Measurements from ENCODE around the gene FAM20C.
"Not testable (repeated sequence)": the region's sequence is repeated elsewhere in the genome, so short reads cannot be mapped to it uniquely, and the experiment has no call there.

The FAM20C gene

DNA sequence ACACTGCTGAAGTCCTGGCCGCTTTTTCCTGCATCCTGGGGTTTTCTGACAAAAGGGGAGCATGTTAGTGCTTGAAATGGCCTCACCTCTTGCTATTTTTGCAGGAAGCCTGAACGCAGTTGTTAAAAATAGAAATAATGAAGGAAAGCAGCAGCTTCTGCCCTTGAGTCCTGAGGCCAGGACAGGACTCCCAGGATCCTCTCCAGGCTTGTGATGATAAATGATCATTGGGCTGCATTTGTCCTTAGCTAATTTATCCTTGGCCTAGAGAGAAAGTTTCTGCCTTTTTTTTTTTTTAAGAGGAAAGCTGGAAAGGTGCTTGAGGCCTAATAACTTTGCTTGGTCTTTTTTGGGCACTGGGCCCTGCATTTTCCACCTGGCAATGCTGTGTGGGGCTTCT, 17.7 kb upstream of the FAM20C start:
- no peak for DNase-seq (ENCODE audit: low read depth)

- no peak for DNase-seq (ENCODE audit: low read depth)
Measured at GRCh38 chr7:175955-176354, 16.4 kb upstream of the FAM20C start.

- no peak for DNase-seq (ENCODE audit: low read depth)
Measured at GRCh38 chr7:176381-176780, 16.0 kb upstream of the FAM20C start.

DNA sequence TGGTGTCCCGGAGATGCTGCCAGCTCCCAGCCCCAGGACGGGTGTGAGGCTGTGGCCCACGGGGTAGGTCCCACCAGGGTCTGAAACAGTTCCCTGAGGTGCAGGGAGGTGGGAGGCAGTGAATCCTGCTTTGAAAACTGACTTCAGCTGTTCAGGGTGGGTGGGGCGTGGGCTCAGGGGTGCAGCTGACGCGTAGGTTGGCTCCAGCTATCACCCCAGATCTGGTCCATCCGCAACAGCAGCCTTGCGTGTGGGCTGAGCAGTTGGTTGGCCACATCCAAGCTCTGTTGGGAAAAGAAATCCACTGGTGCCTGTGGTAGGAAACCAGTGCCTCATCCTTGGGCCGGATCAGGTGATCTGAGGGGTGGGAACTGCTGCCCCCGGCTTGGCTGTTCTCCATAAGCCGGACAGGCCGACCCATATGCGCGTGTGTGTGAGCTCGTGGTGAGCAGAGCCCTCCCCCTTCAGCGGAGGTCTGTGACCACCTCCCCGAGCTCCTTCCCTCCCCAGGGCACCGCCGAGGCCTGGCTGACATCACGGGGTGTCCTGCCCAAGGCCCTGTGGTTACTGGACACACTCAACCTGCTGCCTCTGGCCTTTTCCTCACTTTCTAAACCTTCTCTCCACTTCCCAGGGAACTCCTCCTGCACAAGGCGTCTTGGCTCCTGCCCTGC, 15.4 kb upstream of the FAM20C start:
- DNase-seq (ENCODE audit: low read depth), result no peak

DNA sequence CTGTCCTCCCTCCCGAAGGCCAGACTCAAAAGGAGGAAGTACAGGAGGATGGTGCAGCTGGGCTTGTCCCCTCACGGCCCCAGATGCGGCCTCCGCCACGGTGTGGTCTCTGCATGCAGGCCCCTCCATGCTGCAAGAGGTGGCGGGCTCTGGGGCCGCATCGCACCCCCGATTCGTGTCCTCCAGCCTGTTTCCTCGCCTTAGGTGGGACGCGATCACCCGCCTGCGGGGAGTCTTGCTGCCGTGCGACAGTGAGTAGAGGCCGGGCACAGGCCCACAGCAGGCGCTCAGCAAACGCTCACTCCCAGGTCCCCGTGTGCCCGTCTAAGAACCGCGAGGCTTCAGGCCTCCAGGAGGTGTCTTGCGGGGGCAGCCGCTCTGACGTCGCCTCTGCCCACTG, 13.9 kb upstream of the FAM20C start:
- no peak for DNase-seq (ENCODE audit: low read depth)

- no peak for DNase-seq (ENCODE audit: low read depth)
Measured at GRCh38 chr7:179209-179681, 13.1 kb upstream of the FAM20C start.

DNA sequence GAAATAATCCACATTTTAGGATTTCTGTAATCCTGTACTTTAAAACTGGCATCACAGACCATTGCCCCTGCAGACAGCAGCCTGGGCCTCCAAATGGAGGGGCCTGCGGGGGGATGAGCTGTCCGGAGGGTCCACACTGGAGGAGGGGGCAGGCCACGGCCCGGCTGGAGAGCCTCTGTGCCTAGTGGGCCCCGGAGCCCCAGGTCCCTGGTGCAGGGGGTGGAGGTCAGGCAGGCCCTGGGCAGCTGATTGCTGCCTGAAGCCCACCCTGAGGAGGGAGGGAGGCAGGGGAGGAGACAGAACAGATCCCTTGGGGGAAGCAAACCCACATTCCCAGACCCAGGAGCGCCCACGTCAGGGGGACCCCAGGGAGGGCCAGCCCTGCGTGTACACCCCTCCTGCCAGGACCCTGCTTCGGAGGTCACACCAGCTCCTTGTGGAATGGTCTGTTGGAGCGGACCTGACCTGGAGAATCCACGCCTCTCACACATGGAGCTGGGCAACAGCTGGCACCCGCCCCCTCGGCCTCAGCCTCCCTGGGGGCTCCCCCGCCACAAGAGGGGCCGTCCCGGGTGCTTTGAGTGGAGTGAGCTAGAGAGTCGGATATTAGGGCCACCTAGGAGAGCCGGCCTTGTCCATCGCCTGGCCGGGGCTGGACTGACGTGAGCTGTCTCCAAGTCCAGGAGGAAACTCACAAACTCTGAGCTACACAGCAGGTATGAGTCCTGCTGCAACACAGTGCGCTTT, 12.2 kb upstream of the FAM20C start:
- no peak for DNase-seq (ENCODE audit: low read depth)

DNA sequence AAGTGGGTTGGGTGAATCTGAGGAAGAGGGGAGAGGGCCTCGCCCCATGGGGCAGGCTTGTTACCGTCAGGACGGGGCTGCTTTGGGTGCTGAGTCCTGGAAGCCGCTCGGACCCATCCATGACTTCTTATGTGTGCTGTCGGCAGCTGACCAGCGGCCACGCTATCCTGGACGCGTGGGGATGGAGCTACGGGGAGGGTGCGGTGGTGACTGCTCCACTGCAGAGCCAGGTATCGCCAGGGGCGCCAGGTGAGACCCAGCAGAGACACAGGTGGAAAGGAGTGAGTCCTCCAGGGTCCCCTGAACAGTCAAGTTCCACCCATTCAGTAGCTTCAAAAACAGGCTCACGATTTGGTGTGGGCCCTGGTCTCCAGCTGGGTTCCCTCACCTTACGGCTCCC, 10.6 kb upstream of the FAM20C start:
- no peak for DNase-seq (ENCODE audit: low read depth)

- DNase-seq (ENCODE audit: low read depth), result not testable (repeated sequence)
Measured at GRCh38 chr7:182502-182901, 9.9 kb upstream of the FAM20C start.

DNA sequence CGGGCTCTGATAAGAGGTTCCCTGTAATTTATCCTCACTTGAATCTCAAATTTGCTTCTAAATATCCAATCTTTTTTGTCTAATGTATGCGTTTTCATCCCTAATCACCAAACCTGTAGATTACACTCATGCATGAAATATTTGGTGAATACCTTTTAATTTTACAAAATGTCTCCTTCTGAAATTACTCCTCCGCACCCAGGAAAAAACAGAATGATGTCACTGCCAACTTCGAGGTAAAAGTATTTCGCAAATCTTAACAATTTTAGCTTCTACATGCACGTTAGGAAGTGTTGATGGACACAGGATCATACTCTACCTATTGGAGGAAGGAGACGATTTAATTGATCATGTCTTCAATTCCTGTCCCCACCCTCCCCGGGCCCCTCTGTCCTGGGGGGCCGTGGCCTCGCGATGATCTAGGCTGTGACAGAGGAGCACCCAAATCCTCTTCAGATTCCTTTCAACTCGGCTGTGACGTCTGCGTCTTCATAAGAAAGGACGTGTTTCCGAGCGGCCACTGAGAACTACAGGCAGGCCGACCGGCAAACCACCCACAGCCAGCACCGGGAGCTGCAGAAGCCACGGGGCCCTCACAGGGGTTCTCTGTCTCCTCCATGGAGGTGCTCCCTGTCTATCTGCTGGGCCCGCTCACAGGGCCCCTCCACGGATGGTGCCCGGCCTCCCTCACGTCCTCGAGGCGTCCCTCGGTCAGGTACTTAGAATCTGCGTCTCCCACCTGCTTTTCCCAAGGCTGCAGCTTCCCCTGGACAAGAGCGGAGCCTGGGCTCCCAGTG, 8.7 kb upstream of the FAM20C start:
- no peak for DNase-seq (ENCODE audit: low read depth)

- no peak for DNase-seq (ENCODE audit: low read depth)
Measured at GRCh38 chr7:184294-185264, 7.8 kb upstream of the FAM20C start.

DNA sequence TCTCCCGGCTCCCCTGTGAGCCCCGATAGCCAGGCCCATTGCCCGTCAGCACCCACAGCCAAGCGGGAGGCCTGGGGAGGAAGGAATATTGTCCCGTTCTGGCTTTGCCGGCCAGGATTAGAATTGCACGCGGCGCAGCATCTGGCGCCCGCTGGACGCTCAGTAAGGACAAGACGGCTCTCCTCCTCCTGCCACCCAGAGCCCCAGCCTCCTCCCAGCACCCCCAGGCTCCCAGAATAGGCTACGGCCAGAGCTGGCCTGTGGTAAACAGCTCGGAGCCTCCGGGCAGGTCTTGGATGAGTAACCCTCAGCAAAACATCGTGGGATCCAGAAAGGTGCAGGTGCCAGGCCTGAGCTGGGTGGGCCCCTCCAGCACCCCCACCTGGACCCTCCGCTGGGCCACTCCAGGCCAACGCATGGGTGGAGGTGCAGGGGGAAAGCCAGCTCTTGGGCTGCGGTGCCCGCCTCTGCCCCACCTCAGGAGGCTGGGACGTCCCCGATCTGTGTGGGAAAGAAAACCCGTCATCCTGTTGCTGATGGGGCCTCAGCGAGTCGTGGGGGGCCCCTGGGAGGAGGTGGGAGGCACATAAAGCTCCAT, 5.8 kb upstream of the FAM20C start:
- DNase-seq (ENCODE audit: low read depth), result no peak

DNA sequence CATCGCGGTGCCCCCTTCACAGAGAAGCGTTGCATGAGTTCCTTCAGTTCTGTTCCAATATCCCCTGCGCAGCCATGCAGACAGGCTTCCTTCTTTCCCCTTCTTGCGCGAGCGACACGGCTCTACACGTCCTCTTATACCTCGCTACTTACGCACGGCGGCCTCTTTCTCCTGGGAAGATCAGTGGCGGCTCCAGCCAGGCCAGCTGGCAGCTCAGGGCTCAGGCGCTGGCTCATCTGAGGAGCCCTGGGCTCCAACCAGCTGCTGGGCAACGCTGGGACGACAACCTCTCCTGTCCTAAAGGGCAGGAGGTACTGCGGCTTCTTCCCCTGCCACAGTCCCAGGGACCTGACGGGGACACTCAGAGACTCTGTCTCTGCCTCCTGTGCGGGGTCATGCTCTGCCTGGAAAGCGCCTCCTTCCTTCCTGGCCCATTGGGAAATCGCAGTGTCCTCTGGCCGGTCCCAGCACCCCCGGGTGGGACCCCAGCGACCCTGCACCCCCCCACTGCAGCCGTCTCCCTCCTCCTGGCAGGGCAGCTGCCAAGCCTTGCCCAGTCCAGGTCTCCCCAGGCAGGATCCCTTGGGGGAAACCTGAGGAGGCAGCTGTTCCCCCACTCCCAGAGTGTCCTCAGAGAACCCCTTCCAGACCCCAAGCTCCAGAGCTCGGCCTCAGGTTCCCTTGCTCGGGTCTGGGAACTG, 5.0 kb upstream of the FAM20C start:
- no peak for DNase-seq (ENCODE audit: low read depth)

- no peak for DNase-seq (ENCODE audit: low read depth)
Measured at GRCh38 chr7:188174-188573, 4.2 kb upstream of the FAM20C start.

DNA sequence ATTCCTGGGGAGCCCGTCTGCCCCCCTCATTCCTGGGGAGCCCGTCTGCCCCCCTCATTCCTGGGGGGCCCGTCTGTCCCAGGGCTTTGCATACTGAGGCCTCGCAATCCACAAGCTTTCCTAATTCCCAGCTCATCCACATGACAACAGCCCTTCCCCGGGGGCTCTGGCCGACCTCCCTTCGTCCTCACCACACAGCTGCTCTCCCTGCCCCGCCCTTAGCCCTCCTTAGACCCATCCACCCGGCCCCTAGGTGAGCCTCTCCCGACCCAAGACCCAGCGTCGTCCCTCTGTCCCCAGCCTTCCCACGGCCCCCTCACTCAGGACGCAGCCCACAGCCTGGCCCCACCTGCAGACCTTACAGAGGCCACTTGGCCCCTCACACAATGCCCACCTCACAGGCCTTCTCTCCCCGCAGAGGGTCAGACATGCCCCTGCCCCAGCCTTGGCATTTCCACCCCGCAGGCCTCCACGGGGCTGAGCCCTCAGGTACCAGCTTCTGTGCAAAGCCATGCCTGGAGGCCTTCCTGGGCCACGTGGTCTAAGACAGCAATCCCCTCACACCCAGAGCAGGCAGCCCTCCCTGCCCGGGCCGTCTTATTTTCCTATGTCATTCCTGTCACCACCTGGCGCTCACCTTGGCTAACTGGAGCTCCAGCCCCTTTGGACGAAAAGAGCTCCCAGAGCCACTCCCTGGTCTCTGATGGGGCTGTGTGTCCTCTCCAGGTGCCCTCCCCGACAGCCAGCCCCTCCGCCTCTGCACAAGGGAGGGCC, 3.5 kb upstream of the FAM20C start:
- DNase-seq (ENCODE audit: low read depth), result no peak

GRCh38 chr7:189719-190118, 2.7 kb upstream of the FAM20C start:
- DNase-seq (ENCODE audit: low read depth), result no peak

DNA sequence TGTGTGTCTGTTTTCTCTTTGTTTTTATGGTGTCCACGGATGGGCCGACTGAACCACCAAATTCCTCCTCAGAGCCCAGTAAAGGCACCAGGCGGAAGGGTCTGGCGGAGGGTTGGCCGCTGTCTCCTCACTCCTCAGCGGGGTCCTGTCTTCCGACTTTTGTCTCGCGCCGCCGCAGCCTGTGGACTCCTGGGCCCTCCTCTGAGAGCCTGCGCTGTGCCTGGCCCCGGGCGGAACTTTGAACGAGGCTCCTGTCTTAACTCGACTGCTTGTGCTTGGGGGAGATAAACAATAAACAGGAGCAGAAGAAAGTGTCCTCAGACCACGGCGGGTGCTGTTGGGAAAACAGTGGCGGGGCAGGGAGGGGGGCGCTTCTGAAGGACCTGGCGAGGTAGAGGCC, 2.2 kb upstream of the FAM20C start:
- DNase-seq (ENCODE audit: low read depth), result no peak

- DNase-seq (ENCODE audit: low read depth), result no peak
Measured at GRCh38 chr7:191105-191980, 1.0 kb upstream of the FAM20C start.
